Retina (tissue), 1 donor: ENCODE results near the gene TSPAN32.

Source experiments
- DNase-seq: peaks from one replicate; pipeline ENCODE4 v3.0.0-alpha.2; 2016

TSPAN32 gene

GRCh38 chr11:2301631-2302305 is at the start of gene TSPAN32, which contains the start of gene C11orf21:
TSS of gene TSPAN32 (plus strand) at chr11:2302013. CDS start at chr11:2302150, 137 bp downstream.
TSS of gene C11orf21 (minus strand) at chr11:2301918. CDS start at chr11:2301808, 110 bp downstream.
- DNase-seq = no peak

GRCh38 chr11:2252018-2252417 is 49.8 kb upstream of the TSPAN32 start:
- DNase-seq = no peak

GRCh38 chr11:2256293-2256913 is 45.4 kb upstream of the TSPAN32 start:
- no peak for DNase-seq

DNA sequence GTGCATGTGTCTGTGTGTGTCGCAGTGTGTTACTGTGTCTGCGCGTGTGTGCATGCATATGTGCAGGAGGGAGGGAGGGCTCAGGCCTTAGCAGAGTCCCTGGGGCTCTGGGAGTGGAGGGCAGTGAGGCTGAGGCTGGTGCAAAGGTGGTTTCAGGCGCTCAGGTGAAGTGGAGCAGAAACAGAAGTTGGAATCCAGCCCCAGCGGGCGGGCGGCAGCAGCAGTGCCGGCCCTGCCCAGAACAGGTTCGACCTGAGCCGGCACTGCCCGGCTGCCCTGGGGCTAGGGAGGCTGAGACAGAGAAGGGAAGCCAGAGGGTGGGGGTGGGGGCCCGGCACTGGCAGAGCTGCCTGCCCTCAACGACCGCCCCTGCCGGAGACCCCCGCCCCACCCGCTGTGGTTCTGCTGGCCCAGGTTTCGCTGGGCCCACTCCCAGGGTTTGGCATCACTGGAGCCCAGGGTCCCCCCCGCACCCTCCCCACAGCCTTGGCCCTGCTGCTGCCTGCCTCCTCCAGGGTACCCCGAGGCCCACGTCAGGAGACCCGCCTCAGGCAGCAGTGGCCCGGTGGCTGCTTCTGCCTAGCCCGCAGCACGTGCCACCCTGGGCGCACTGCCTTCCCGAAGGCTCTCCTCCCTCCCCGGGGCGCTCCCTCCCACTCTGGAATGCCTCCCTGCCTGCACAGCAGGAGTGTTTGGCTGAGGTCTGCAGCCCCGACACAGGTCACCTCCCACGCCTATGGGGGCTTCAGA is 44.7 kb upstream of the TSPAN32 start:
- DNase-seq = no peak

- no peak for DNase-seq
These were observed 43.0 kb upstream of the TSPAN32 start for GRCh38 chr11:2258501-2259465.

GRCh38 chr11:2259466-2259830 is 42.4 kb upstream of the TSPAN32 start:
- DNase-seq = no peak

- no peak for DNase-seq
These were observed 41.8 kb upstream of the TSPAN32 start for GRCh38 chr11:2259897-2260451.

- no peak for DNase-seq
These were observed 41.1 kb upstream of the TSPAN32 start for GRCh38 chr11:2260491-2261364.

DNA sequence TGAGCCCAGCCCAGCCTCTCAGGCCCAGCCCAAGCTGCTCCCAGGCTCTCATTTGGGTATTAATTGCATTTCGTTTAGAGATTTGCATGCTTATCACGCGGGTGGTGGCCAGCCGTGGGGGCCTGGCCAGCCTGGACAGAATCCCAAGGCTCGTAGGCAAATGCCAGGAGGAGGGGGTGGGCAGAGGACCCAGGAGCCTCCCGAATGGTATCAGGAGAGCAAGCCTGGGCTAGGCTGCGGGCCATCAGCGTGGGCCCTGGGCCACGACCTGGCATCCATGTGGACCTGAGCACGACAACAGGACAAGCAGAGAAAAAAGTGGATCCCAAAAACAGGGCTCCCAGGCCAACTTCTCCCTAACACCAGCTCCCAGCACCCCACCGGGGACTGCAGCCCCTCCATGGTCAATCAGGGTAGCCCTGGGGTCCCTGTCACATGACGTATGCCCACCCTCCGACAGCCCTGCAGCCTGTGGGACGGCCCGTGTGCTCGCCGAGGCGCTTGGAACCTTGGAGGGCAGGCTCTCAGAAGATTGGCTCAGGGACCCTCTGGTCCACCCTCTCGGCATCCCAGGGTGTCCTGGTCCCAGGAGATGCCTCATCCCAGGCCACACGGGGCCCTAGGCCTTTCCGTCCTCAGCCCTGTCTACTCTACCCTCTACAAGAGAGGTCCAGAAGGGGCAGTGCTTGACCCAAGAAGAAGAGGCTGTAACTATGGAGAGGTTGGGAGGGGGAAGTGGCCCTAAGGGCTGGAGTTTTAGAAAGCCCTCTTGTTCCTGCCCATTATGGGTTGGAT is 40.2 kb upstream of the TSPAN32 start:
- no peak for DNase-seq

DNA sequence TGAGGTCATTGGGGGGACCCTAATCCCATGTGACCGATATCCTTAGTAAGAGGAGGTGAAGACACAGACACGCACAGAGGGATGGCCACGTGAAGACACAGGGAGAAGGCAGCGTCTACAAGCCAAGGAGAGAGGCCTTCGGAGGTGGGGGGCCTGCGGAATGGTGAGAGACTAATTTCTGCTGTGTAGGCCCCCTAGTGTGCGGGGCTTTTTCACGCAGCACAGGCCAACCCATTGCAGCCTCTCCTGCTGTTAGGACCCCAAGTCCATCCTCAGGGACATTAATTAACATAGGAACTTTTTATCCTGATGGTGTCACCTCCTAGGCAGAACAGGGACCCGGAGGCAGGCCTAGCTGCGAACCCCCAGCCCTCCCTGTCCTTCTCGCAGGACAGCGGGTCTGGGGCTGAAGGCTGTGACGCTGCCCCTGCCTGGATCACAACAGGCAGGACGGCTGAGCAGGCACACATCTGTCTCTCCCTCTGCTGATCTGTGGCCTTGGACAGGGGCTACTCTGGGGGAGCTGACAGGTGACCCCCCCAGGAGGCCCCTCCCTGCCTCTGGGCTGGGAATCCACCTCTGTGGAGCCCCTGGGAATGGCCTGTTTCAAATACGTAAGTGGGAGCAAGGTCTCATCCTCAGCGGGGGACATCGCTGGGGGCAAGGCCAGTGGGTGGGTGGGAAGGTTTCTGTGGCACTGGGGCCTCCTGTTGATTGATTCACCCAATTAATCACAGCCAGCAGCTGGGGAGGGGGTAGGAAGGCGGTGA is 39.3 kb upstream of the TSPAN32 start:
- peak; percentile 34 for DNase-seq

GRCh38 chr11:2263071-2263565 is 38.7 kb upstream of the TSPAN32 start:
- no peak for DNase-seq

DNA sequence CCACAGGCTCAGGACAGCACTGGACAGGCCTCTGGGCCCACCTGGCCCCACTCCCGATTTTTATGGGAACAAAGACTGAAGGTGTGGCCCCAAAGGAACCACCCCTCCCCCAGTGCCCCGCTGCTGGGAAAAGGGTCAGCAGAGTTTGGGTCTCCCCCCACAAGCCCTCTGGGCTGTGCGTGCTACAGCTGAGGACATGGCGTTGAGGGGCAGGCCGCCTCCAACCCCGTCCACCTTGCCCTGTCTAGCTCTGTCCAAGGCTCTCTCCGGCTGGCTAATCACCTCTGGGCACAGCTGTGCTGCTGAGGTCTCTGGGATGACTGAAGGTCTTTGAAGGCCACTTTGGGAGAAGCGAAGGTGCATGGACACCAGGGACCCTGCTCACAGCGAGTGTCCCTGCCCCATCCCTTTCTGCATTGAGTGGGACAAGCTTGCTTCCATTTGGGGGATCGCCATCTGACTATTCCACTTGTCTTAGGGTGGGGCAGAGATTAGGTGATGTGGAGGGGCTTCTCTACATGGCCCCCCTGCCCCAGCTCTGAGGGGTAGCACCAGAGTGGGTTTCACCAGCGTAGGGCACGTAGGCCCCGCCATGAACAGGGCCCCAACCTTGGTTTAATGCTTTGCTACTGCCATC is 38.0 kb upstream of the TSPAN32 start:
- no peak for DNase-seq

DNA sequence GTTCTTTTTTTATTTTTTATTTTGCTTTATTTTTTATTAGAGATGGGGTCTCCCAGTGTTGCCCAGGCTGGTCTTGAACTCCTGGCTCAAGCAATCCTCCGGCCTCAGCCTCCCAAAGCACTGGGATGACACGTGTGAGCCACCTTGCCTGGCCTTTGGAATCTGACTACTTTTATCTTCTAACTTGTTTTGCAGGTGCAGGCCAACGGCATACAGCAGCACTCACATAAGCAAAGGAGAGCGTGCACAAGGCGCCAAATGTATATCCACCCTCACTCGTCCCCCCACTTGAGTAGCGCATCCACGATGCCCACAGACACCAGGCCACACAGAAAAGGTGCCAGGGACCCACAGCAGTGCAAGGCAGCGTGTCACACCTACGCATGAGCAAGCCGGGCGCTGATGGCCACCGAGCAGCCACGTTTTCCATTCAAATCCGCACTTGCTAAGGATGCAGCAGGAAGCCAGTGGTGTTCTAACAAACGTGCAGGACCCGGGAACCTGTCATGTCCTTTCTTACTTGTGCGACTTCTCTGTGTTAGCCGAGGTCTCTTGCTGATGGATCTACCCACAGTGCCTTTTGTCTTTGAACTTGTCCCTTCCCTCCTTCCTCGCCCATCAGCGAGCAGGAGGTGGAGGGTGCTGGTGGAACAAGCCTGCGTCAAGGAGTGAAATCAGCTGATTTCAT is 37.3 kb upstream of the TSPAN32 start:
- DNase-seq = no peak

DNA sequence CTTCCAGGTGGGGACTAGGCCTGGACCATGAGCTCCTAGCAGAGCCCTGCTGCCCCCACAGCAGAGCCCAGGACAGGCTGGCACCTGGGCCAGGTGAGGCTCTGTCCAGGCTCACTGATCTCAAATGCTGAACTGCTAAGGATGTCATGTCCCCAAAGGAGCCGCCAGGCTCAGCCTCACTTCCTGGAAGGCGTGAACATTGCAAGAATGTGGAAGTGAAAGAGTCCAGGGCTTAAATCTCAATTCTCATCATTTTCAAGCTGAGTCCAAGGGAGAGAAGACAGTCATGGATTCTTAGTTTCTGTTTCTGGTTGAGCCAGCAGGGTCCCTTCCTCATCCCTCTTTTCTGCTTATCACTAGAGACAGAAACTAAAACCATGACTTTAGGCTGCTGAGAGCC is 36.4 kb upstream of the TSPAN32 start:
- DNase-seq = no peak

DNA sequence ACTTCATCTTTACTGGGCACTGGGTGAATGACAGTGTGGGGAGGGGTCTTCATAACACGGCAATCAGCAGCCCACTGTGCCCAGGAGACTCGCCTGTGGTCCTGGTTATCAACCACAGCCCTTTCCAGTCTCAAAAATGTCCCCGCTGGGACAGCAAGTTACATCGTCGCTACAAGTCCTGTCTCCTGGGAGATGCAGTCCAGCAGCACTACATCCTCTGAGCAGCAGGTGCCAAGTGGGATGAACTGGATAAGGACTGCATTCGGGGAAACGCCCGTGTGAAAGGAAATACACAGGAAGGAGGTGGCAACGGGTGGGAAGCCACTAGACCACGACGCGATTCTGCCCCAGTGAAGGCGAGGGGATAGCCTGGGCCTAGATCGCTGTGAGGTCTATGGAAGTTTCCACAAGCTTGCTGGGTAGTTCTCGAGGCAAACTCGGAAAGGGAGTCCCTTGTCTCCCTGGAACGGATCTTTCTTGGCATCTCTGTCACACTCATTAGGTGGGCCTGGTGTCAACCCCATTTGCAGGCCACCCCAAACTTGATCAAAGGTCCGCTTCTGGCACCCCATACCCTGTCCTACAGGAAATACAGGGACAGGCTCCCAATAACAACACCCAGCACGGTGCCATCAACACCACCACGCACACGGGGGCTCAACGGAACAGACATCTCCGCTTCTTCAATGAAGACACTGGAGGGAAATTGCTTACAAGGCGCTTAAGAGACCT is 35.8 kb upstream of the TSPAN32 start:
- no peak for DNase-seq

DNA sequence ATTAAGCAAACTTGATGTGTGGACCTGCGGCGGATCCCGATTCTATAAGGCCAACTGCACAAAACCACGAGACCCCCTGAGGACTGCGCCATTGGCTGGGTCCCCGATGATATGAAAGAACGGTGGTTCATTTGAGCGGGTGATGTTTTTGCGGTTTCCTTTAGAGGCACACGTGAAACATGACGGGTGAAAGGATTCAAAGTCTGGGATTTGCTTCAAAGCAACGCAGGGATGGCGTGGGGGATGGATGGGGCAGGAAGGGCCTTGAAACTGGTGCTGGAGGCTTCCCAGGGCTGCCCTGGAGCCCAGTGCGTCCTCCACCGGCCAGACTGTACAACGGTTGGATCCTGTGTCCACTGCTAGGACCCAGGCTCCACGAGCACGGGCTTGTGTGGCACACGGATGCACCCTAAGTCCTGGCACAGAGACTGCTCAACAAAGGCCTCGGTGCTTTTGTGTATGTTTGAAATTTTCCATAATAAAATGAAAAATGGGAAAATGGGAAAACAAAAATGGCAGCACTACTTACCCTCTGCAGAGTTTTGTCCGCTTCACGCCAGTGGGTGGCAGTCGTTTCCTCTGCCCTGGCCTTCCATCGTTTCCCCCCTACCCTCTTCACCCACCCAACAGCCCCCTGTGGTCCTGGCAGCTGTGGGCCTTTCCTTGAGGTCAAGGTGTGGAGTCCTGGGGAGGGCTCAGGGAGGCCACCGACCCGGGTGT is 35.1 kb upstream of the TSPAN32 start:
- DNase-seq = no peak

DNA sequence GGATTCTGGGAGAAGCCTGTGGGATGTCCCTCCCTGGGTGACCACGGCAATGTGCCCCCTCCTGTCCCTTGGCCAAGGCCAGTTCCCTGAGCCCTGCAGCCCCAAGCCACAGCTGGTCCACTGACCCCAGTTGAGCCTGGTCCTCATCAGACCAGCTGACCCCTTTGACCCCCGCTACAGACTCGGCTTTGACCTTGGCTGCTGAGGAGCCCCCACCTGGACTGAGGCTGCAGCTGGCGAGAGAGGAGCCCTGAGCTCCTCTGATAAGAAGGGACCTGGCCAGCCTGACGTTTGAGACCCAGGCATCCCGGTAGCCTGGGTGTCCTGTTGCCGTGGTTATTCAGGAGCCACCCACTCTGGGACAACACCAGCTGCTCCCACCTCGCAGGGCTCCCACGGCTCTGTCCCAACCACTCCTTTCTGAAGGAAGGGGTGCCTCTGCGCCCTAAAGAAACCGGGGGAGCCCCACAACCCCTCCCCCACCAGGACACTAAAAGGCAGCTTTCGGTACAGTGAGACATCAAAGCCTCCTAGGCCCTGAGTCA is 34.4 kb upstream of the TSPAN32 start:
- no peak for DNase-seq
